PFSK-1 (cell line): ENCODE data around the gene ERC1.

Experiments used
- FOXP2 ChIP-seq: optimal IDR thresholded peaks from 2 replicates; pipeline ENCODE3; 2011; ENCODE audit warnings: borderline replicate concordance, control low read depth, inconsistent platforms; ENCODE audit not compliant: insufficient read depth; ENCODE audit errors: extremely low read length, extremely low read depth
- POLR2AphosphoS5 ChIP-seq: IDR thresholded peaks from 2 replicates; pipeline ENCODE4 v1.6.1; 2012; ENCODE audit warnings: low read depth, mild to moderate bottlenecking, control low read depth, low read length, moderate library complexity
- SIN3A ChIP-seq: IDR thresholded peaks from 2 replicates; pipeline ENCODE4 v1.6.1; 2012; ENCODE audit warnings: mild to moderate bottlenecking, low read length, moderate library complexity, borderline replicate concordance; ENCODE audit not compliant: insufficient read depth
- TF ChIP-seq, protein P1 (sequence below), 2 experiments: IDR thresholded peaks; 2 replicates each; pipeline versions ENCODE4 v1.6.1 to v1.8.0; 2011 to 2012; ENCODE audit warnings: low read depth in 2 of 2, low read length in 2 of 2, control low read depth in 1 of 2, inconsistent platforms in 1 of 2, mild to moderate bottlenecking in 1 of 2, moderate library complexity in 1 of 2; ENCODE audit not compliant: insufficient read depth in 1 of 2

DNA sequence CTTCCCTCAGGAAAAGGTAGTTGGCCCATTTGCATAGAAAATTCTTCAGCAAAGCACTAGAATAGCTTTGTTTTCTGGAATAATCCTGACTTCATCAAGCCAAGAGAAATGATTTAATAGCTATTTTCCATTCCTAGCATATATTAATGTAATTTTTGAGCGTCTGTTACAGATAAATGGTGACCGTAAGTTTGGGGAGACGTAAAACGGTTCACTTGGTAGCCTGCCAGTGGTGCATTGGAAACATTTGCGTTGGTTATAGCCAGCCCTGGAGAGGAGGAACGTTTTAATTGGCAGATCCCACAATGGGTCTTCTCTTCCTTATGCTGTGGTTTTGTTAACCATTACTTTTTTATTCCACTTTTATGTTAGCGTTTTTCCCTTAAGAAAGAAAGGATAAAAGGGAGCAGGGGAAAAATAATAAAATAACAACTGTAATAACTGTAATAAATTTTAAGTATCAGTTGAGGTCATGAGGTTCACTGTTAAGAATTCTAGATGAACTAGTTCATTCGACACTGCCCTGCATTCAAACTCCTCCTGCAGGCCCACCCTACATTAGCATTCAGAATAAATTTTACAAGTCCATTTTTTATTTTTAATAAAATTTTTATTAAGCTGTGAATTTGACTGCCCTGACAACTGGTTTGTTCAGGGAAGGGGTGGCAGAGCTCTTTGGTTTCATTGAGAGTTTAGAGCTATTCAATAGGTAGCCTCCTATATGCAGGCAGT is 300.7 kb downstream of the ERC1 start:
- TF ChIP-seq SIN3A = no peak
- TF ChIP-seq POLR2AphosphoS5 = no peak
- TF ChIP-seq, protein P1, sequence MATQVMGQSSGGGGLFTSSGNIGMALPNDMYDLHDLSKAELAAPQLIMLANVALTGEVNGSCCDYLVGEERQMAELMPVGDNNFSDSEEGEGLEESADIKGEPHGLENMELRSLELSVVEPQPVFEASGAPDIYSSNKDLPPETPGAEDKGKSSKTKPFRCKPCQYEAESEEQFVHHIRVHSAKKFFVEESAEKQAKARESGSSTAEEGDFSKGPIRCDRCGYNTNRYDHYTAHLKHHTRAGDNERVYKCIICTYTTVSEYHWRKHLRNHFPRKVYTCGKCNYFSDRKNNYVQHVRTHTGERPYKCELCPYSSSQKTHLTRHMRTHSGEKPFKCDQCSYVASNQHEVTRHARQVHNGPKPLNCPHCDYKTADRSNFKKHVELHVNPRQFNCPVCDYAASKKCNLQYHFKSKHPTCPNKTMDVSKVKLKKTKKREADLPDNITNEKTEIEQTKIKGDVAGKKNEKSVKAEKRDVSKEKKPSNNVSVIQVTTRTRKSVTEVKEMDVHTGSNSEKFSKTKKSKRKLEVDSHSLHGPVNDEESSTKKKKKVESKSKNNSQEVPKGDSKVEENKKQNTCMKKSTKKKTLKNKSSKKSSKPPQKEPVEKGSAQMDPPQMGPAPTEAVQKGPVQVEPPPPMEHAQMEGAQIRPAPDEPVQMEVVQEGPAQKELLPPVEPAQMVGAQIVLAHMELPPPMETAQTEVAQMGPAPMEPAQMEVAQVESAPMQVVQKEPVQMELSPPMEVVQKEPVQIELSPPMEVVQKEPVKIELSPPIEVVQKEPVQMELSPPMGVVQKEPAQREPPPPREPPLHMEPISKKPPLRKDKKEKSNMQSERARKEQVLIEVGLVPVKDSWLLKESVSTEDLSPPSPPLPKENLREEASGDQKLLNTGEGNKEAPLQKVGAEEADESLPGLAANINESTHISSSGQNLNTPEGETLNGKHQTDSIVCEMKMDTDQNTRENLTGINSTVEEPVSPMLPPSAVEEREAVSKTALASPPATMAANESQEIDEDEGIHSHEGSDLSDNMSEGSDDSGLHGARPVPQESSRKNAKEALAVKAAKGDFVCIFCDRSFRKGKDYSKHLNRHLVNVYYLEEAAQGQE (IDR thresholded peaks at IDR 0.05; ENCODE audit: insufficient read depth in 1 of 2, low read depth in 2 of 2, low read length in 2 of 2) = no peak
- TF ChIP-seq FOXP2 = no peak
